Testis (tissue), 3 donors: Measurements from ENCODE around the gene CAMK2D. TPM values are rescaled to one million over a fixed set of nuclear protein-coding genes. Genes with fewer than 3 reads are reported as not detected.

ENCODE experiments used
- DNase-seq: peaks from one replicate; pipeline ENCODE4 v3.0.0-alpha.2; 2019
- H3K27ac ChIP-seq, 2 donors: fragments of 200-600 bp; sonication (generic); one replicate each; pipeline ENCODE4 v1.5.1; 2019
- H3K27me3 ChIP-seq: fragments of 200-600 bp; sonication (generic); one replicate; pipeline ENCODE4 v1.5.1; 2019
- H3K36me3 ChIP-seq: fragments of 200-600 bp; sonication (generic); one replicate; pipeline ENCODE4 v1.5.1; 2017; ENCODE audit warnings: low read depth; ENCODE audit errors: missing control alignments
- H3K4me1 ChIP-seq: fragments of 200-600 bp; sonication (generic); one replicate; pipeline ENCODE4 v1.5.1; 2019
- H3K4me3 ChIP-seq, 2 donors: fragments of 200-600 bp; sonication (generic); one replicate each; pipeline ENCODE4 v1.5.1; 2017 to 2019
- H3K9me3 ChIP-seq: fragments of 200-600 bp; sonication (generic); one replicate; pipeline ENCODE4 v1.5.1; 2017
- POLR2A ChIP-seq: fragments of 450-650 bp; IDR thresholded peaks from one replicate; pipeline ENCODE4 v1.6.1; 2017; ENCODE audit warnings: antibody characterized with exemption, mild to moderate bottlenecking, moderate library complexity
- WGBS, 2 donors: methylation state at CpG; one replicate each; pipeline ENCODE4 v1.1.5; 2018; 5-methylcytosine and 5-hydroxymethylcytosine counted together
- intact Hi-C: fragments of 100-400 bp; cut with DNase I; formaldehyde crosslinking; loops from one replicate; pipeline ENCODE4 v1.15.1; 2023; ENCODE audit warnings: low total_unique reads
- polyA plus RNA-seq: library from polyadenylated mRNA; stranded (reverse); fragments of 350-450 nt; fragmentation: Illumina TruSeq; extraction: RNeasy Lipid Tissue Mini Kit (QIAGEN cat#74804); gene quantifications from one replicate; pipeline ENCODE4 v1.2.3, GENCODE V29; 2014; ENCODE audit warnings: low read depth, low replicate concordance; ENCODE audit not compliant: insufficient read depth
- total RNA-seq, 2 donors: library from RNA; depleted of rRNA; stranded (reverse); fragments of >200 nt; gene quantifications; one replicate each; pipeline ENCODE4 v1.2.3, GENCODE V29; 2016
- TF ChIP-seq, protein P1 (sequence below), 3 experiments: fragments of 450-650 bp in 2 of 3; fragments of 200-600 bp in 1 of 3; sonication (generic) in 1 of 3; IDR thresholded peaks; one replicate each; pipeline ENCODE4 v1.5.1; 2016 to 2019; ENCODE audit warnings: antibody characterized with exemption in 3 of 3, mild to moderate bottlenecking in 2 of 3, moderate library complexity in 1 of 3

Gene CAMK2D
- total and polyA plus RNA-seq, 3 donors from 2014 or later, result 31.2 to 88.1 (median 72.4) TPM

DNA sequence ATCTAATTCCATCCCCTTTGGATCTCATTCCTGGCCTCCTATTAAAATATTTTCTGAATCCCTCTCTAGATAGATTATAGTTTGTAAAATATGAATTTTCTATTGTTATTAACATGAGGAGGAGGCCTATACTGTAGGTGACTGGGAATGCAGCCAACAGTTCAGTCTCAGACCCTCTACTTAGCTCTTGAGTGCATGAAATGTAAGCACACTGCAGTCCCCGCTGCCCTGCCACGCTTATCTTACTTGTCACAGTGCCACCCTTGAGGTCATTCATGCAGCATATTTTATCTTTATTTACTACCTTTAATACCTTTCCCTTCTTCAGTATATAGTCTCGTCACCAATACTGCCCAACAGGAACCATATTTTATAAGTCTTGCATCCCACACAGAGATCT is 151.0 kb downstream of the CAMK2D start:
- no peak for TF ChIP-seq POLR2A
- TF ChIP-seq, protein P1, sequence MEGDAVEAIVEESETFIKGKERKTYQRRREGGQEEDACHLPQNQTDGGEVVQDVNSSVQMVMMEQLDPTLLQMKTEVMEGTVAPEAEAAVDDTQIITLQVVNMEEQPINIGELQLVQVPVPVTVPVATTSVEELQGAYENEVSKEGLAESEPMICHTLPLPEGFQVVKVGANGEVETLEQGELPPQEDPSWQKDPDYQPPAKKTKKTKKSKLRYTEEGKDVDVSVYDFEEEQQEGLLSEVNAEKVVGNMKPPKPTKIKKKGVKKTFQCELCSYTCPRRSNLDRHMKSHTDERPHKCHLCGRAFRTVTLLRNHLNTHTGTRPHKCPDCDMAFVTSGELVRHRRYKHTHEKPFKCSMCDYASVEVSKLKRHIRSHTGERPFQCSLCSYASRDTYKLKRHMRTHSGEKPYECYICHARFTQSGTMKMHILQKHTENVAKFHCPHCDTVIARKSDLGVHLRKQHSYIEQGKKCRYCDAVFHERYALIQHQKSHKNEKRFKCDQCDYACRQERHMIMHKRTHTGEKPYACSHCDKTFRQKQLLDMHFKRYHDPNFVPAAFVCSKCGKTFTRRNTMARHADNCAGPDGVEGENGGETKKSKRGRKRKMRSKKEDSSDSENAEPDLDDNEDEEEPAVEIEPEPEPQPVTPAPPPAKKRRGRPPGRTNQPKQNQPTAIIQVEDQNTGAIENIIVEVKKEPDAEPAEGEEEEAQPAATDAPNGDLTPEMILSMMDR (IDR thresholded peaks at IDR 0.05), result no peak
- intact Hi-C loops, result no loop called here
- Histone ChIP-seq H3K9me3 (no peaks in the 10 kb centered on the region), H3K27me3 (no peaks in the 10 kb centered on the region), H3K4me3 (no peak overlapping the region), H3K36me3 (no peaks in the 10 kb centered on the region), H3K4me1 (no peaks in the 10 kb centered on the region), H3K27ac (no peak overlapping the region)
- DNase-seq, result no peak
- 77 to 82% methylated on average over 3 of the region's 3 CpGs for WGBS, 2 donors

GRCh38 chr4:113607998-113608397 is 153.5 kb downstream of the CAMK2D start:
- H3K36me3 ChIP-seq, result no peaks in the 10 kb centered on the region
- 87 to 98% methylated on average over 1 of the region's 1 CpG for WGBS, 2 donors
- no peaks in the 10 kb centered on the region for H3K9me3 ChIP-seq
- TF ChIP-seq POLR2A, result no peak
- TF ChIP-seq, protein P1 (IDR thresholded peaks at IDR 0.05), result no peak
- H3K4me3 ChIP-seq, result no peak overlapping the region
- intact Hi-C loops, result no loop called here
- no peak for DNase-seq
- H3K27me3 ChIP-seq, result no peaks in the 10 kb centered on the region
- no peak overlapping the region for H3K27ac ChIP-seq
- no peaks in the 10 kb centered on the region for H3K4me1 ChIP-seq

DNA sequence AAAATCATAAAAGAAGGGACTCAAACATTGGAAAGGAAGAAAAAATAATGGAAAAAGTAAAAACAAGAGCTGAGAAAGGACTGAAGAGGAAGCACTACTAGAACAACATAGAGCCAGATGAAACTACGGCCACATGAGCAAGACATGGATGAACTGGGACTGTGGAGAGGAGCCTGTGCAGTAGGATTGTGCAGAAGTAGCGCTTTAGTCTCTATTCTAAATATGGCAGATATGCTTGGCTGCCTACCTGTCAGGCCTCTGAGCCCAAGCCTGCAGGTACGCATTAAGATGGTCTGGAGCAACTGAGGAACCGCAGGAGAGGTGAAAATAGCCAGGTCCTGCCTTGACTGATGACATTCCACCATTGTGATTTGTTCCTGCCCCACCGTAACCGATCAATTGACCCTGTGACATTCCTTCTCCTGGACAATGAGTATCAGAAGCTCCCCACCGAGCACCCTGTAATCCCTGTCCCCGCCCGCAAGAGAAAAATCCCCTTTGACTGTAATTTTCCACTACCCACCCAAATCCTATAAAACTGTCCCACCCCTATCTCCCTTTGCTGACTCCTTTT is 154.3 kb downstream of the CAMK2D start:
- Histone ChIP-seq H3K36me3 (no peaks in the 10 kb centered on the region), H3K27ac (no peak overlapping the region), H3K27me3 (no peaks in the 10 kb centered on the region), H3K4me3 (no peak overlapping the region), H3K4me1 (no peaks in the 10 kb centered on the region), H3K9me3 (no peaks in the 10 kb centered on the region)
- 95% methylated on average over 9 of the region's 9 CpGs for WGBS, 2 donors
- TF ChIP-seq, protein P1 (IDR thresholded peaks at IDR 0.05), result no peak
- TF ChIP-seq POLR2A, result no peak
- DNase-seq, result no peak
- intact Hi-C loops, result no loop called here

DNA sequence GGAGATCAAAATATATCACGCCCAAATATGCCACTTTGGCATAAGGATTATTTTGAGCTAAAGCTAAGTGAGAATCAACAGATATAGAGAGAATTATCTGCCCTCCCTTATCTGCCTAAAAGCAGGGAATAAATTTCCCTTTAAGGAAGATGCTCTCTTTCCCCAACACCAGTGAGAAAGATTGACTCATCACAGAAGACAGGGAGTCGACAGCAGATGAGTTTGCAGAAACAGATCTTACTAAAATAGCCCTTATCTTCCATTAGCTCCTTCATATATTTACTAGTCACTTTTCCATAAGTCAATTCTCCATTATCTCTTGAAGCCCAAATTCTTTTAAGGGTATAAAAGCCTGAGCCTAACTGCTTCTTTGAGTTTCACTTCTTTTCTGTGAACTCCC is 156.6 kb downstream of the CAMK2D start:
- Histone ChIP-seq H3K4me1 (no peaks in the 10 kb centered on the region), H3K4me3 (no peak overlapping the region), H3K27me3 (no peaks in the 10 kb centered on the region), H3K27ac (no peak overlapping the region), H3K9me3 (no peaks in the 10 kb centered on the region), H3K36me3 (no peaks in the 10 kb centered on the region)
- no peak for DNase-seq
- intact Hi-C loops, result no loop called here
- 81 to 82% methylated on average over 2 of the region's 2 CpGs for WGBS, 2 donors
- TF ChIP-seq, protein P1 (IDR thresholded peaks at IDR 0.05), result no peak
- TF ChIP-seq POLR2A, result no peak

- H3K36me3 ChIP-seq, result no peaks in the 10 kb centered on the region
- no peak overlapping the region for H3K27ac ChIP-seq
- no peak for DNase-seq
- no peak for TF ChIP-seq POLR2A
- intact Hi-C loops, result no loop called here
- no peaks in the 10 kb centered on the region for H3K27me3 ChIP-seq
- WGBS, 2 donors, result 28 to 33% methylated on average over 1 of the region's 1 CpG
- no peaks in the 10 kb centered on the region for H3K9me3 ChIP-seq
- no peak overlapping the region for H3K4me3 ChIP-seq
- no peaks in the 10 kb centered on the region for H3K4me1 ChIP-seq
Measured at GRCh38 chr4:113603911-113604310, 157.6 kb downstream of the CAMK2D start.
